ENCODE data around the gene AOPEP.

- no peak for TF ChIP-seq POLR2A (IDR thresholded peaks at IDR 0.05)
- TF ChIP-seq CTCF (IDR thresholded peaks at IDR 0.05) = no peak
- no peak for TF ChIP-seq EP300 (IDR thresholded peaks at IDR 0.05)
These were observed 311.5 kb downstream of the AOPEP start for GRCh38 chr9:95037789-95038521.

Measured in upper lobe of left lung (tissue), 4 donors.